ENCODE results near the gene GALNTL6.
"Not testable (repeated sequence)": the region's sequence is repeated elsewhere in the genome, so short reads cannot be mapped to it uniquely, and the experiment has no call there.

The GALNTL6 gene

GRCh38 chr4:172858731-172859230 lies 1045.6 kb downstream of the GALNTL6 start:
- no peak for DNase-seq

GRCh38 chr4:172865103-172865502 lies 1051.9 kb downstream of the GALNTL6 start:
- no peak for DNase-seq

- no peak for DNase-seq
Observed at GRCh38 chr4:172865531-172866127, 1052.4 kb downstream of the GALNTL6 start.

- DNase-seq = no peak
Observed at GRCh38 chr4:172866421-172866820, 1053.2 kb downstream of the GALNTL6 start.

GRCh38 chr4:172867835-172868234 lies 1054.6 kb downstream of the GALNTL6 start:
- no peak for DNase-seq

- DNase-seq = no peak
Observed at GRCh38 chr4:172868271-172868670, 1055.1 kb downstream of the GALNTL6 start.

GRCh38 chr4:172869621-172870268 lies 1056.5 kb downstream of the GALNTL6 start:
- no peak for DNase-seq

- no peak for DNase-seq
Observed at GRCh38 chr4:172871381-172871780, 1058.2 kb downstream of the GALNTL6 start.

GRCh38 chr4:172874944-172875343 lies 1061.7 kb downstream of the GALNTL6 start:
- no peak for DNase-seq

GRCh38 chr4:172876394-172876793 lies 1063.2 kb downstream of the GALNTL6 start:
- no peak for DNase-seq

- DNase-seq = no peak
Observed at GRCh38 chr4:172881645-172882044, 1068.4 kb downstream of the GALNTL6 start.

- not testable (repeated sequence) for DNase-seq
Observed at GRCh38 chr4:172887358-172887757, 1074.2 kb downstream of the GALNTL6 start.

GRCh38 chr4:172887959-172888358 lies 1074.8 kb downstream of the GALNTL6 start:
- no peak for DNase-seq

- no peak for DNase-seq
Observed at GRCh38 chr4:172892300-172892699, 1079.1 kb downstream of the GALNTL6 start.

- no peak for DNase-seq
Observed at GRCh38 chr4:172895699-172896098, 1082.5 kb downstream of the GALNTL6 start.

- no peak for DNase-seq
Observed at GRCh38 chr4:172897046-172897445, 1083.8 kb downstream of the GALNTL6 start.

- no peak for DNase-seq
Observed at GRCh38 chr4:172898715-172899114, 1085.5 kb downstream of the GALNTL6 start.

- DNase-seq = no peak
Observed at GRCh38 chr4:172899861-172900260, 1086.7 kb downstream of the GALNTL6 start.

- no peak for DNase-seq
Observed at GRCh38 chr4:172900900-172901299, 1087.7 kb downstream of the GALNTL6 start.

GRCh38 chr4:172912468-172912867 lies 1099.3 kb downstream of the GALNTL6 start:
- not testable (repeated sequence) for DNase-seq

- DNase-seq = not testable (repeated sequence)
Observed at GRCh38 chr4:172917403-172917802, 1104.2 kb downstream of the GALNTL6 start.

GRCh38 chr4:172919269-172919668 lies 1106.1 kb downstream of the GALNTL6 start:
- no peak for DNase-seq
